Kidney epithelial cell (primary cell): ENCODE data around the gene FAM124A. TPM values are rescaled to one million over a fixed set of nuclear protein-coding genes. Genes with fewer than 3 reads are reported as not detected.

Experiments
- DNase-seq: peaks from one replicate; pipeline ENCODE4 v3.0.0-alpha.2; 2010; ENCODE audit warnings: low read depth
- H3K27me3 ChIP-seq: 2 replicates; pipeline ENCODE4 v1.6.0; 2011; ENCODE audit warnings: low read length; ENCODE audit not compliant: control insufficient read depth, insufficient read depth
- H3K36me3 ChIP-seq: 2 replicates; pipeline ENCODE4 v1.5.1; 2011; ENCODE audit warnings: low read length; ENCODE audit not compliant: control insufficient read depth, insufficient read depth
- H3K4me3 ChIP-seq: 2 replicates; pipeline ENCODE4 v1.5.1; 2011; ENCODE audit warnings: low read depth, mild to moderate bottlenecking, control low read depth, low read length
- CTCF ChIP-seq: IDR thresholded peaks from 2 replicates; pipeline ENCODE4 v1.5.1; 2011; ENCODE audit warnings: mild to moderate bottlenecking, moderate library complexity, low read length, control low read depth, inconsistent platforms; ENCODE audit not compliant: insufficient read depth, poor library complexity, severe bottlenecking
- total RNA-seq: library from RNA; depleted of rRNA; stranded (reverse); fragments of >200 nt; gene quantifications from 2 replicates; pipeline ENCODE4 v1.2.3, GENCODE V29; 2015

The FAM124A gene
- total RNA-seq, 1 donor from 2014 or later, result 1.2 TPM

GRCh38 chr13:51325837-51326236 is 103.6 kb downstream of the FAM124A start:
- Histone ChIP-seq H3K27me3 (no peaks in the 10 kb centered on the region), H3K36me3 (no peaks in the 10 kb centered on the region), H3K4me3 (no peak overlapping the region)
- TF ChIP-seq CTCF, result no peak
- DNase-seq, result no peak

- Histone ChIP-seq H3K36me3 (no peaks in the 10 kb centered on the region), H3K4me3 (no peak overlapping the region), H3K27me3 (no peaks in the 10 kb centered on the region)
- no peak for TF ChIP-seq CTCF
- no peak for DNase-seq
Measured at GRCh38 chr13:51326777-51327176, 104.6 kb downstream of the FAM124A start.

DNA sequence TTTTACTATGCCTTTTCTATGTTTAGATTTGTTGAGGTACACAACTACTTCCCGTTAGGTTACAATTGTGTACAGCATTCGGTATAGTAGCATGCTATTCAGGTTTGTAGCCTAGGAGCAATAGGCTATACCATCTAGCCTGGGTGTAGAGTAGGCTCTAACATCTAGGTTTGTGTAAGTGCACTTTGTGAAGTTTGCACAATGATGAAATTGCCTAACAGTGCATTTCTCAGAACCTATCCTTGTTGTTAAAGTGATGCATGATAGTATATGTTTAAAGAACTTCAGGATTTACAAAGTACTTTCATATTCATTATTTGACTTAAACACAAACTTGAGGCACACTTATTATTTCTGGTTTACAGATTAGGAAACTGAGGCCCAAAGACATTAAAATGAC is 105.8 kb downstream of the FAM124A start:
- no peak for TF ChIP-seq CTCF
- Histone ChIP-seq H3K4me3 (no peak overlapping the region), H3K36me3 (no peaks in the 10 kb centered on the region), H3K27me3 (no peaks in the 10 kb centered on the region)
- DNase-seq, result no peak

GRCh38 chr13:51328488-51328887 is 106.3 kb downstream of the FAM124A start:
- no peak for DNase-seq
- Histone ChIP-seq H3K36me3 (no peaks in the 10 kb centered on the region), H3K4me3 (no peak overlapping the region), H3K27me3 (no peaks in the 10 kb centered on the region)
- TF ChIP-seq CTCF, result no peak

GRCh38 chr13:51329606-51330005 is 107.4 kb downstream of the FAM124A start:
- no peak overlapping the region for H3K4me3 ChIP-seq
- no peak for TF ChIP-seq CTCF
- H3K27me3 ChIP-seq, result no peaks in the 10 kb centered on the region
- H3K36me3 ChIP-seq, result no peaks in the 10 kb centered on the region
- DNase-seq, result no peak

- no peaks in the 10 kb centered on the region for H3K27me3 ChIP-seq
- H3K36me3 ChIP-seq, result no peaks in the 10 kb centered on the region
- DNase-seq, result no peak
- TF ChIP-seq CTCF, result no peak
- H3K4me3 ChIP-seq, result no peak overlapping the region
Measured at GRCh38 chr13:51330791-51331190, 108.6 kb downstream of the FAM124A start.
